Left ventricle myocardium inferior (tissue), 1 donor: ENCODE results near the gene MACF1. TPM values are rescaled to one million over a fixed set of nuclear protein-coding genes. Genes with fewer than 3 reads are reported as not detected.
A peak's percentile ranks its signal among the peaks of the same experiment; 100 is the strongest.

ENCODE experiments used
- DNase-seq: peaks from one replicate; pipeline ENCODE4 v3.0.0-alpha.2; 2020
- H3K27ac ChIP-seq: fragments of 200-600 bp; replicated peaks from 2 replicates; pipeline ENCODE4 v1.8.0; 2021
- H3K27me3 ChIP-seq: fragments of 200-600 bp; 2 replicates; pipeline ENCODE4 v1.8.0; 2021; ENCODE audit warnings: low read depth
- H3K36me3 ChIP-seq: fragments of 200-600 bp; 2 replicates; pipeline ENCODE4 v1.8.0; 2021
- H3K4me1 ChIP-seq: fragments of 200-600 bp; 2 replicates; pipeline ENCODE4 v1.8.0; 2021
- H3K4me3 ChIP-seq: fragments of 200-600 bp; 2 replicates; pipeline ENCODE4 v1.8.0; 2021; ENCODE audit warnings: mild to moderate bottlenecking, moderate library complexity
- H3K9me3 ChIP-seq: fragments of 200-600 bp; replicated peaks from 2 replicates; pipeline ENCODE4 v1.8.0; 2021
- CTCF ChIP-seq: fragments of 200-600 bp; IDR thresholded peaks from 2 replicates; pipeline ENCODE4 v1.8.0; 2021; ENCODE audit warnings: antibody characterized with exemption, mild to moderate bottlenecking, borderline replicate concordance
- intact Hi-C: fragments of 100-400 bp; cut with micrococcal nuclease; formaldehyde crosslinking; loops from one replicate; pipeline ENCODE4 v1.11.0; 2022
- total RNA-seq: library from RNA; stranded (reverse); fragmentation: NEBNext Ultra II Directional; extraction: Animal tissue kit (Norgen Biotek cat#: 25700); gene quantifications from one replicate; pipeline ENCODE4 v1.2.1, GENCODE V29; 2021
- donor health status: DM: no; HTN: yes; CAD: no; lungs with severe emphysema.

MACF1 gene
- total RNA-seq, 1 donor from 2014 or later, result 181 TPM

- no peaks in the 10 kb centered on the region for H3K27me3 ChIP-seq
- no peak for DNase-seq
- peaks cover 63% of the 10 kb centered on the region for H3K4me1 ChIP-seq
- TF ChIP-seq CTCF, result no peak
- H3K36me3 ChIP-seq, result no peaks in the 10 kb centered on the region
- no peak overlapping the region for H3K4me3 ChIP-seq
- peak overlapping the region; percentile 16 for H3K27ac ChIP-seq
- intact Hi-C loops, result loop anchor here (5.0 kb wide), 1 partner anchor 63 kb away; no protein-coding TSS in a partner anchor
- H3K9me3 ChIP-seq, result no peaks in the 10 kb centered on the region
Measured at GRCh38 chr1:39194398-39195051, 10.0 kb upstream of the MACF1 start.

- H3K27ac ChIP-seq, result peak overlapping the region; percentile 10
- DNase-seq, result no peak
- H3K4me1 ChIP-seq, result peaks cover 62% of the 10 kb centered on the region
- no peaks in the 10 kb centered on the region for H3K27me3 ChIP-seq
- no peak overlapping the region for H3K4me3 ChIP-seq
- no peaks in the 10 kb centered on the region for H3K9me3 ChIP-seq
- H3K36me3 ChIP-seq, result no peaks in the 10 kb centered on the region
- TF ChIP-seq CTCF, result no peak
- intact Hi-C loops, result no loop called here
Measured at GRCh38 chr1:39195166-39196111, 9.1 kb upstream of the MACF1 start.

- no peaks in the 10 kb centered on the region for H3K27me3 ChIP-seq
- H3K27ac ChIP-seq, result peak overlapping the region; percentile 23
- no peak overlapping the region for H3K4me3 ChIP-seq
- intact Hi-C loops, result no loop called here
- peaks cover 55% of the 10 kb centered on the region for H3K4me1 ChIP-seq
- no peaks in the 10 kb centered on the region for H3K9me3 ChIP-seq
- no peak for TF ChIP-seq CTCF
- no peaks in the 10 kb centered on the region for H3K36me3 ChIP-seq
- no peak for DNase-seq
Measured at GRCh38 chr1:39196244-39197215, 8.0 kb upstream of the MACF1 start.

GRCh38 chr1:39199593-39199992 lies 4.9 kb upstream of the MACF1 start:
- Histone ChIP-seq H3K27ac (no peak overlapping the region), H3K27me3 (no peaks in the 10 kb centered on the region), H3K4me1 (peaks cover 49% of the 10 kb centered on the region), H3K9me3 (no peaks in the 10 kb centered on the region), H3K36me3 (no peaks in the 10 kb centered on the region), H3K4me3 (no peak overlapping the region)
- no peak for DNase-seq
- TF ChIP-seq CTCF, result no peak
- intact Hi-C loops, result no loop called here

GRCh38 chr1:39205102-39205780 lies 746 bp downstream of the MACF1 start:
- DNase-seq, result peak; percentile 37
- intact Hi-C loops, result no loop called here
- no peak for TF ChIP-seq CTCF
- peak overlapping the region; percentile 69 for H3K4me3 ChIP-seq
- no peaks in the 10 kb centered on the region for H3K27me3 ChIP-seq
- no peaks in the 10 kb centered on the region for H3K9me3 ChIP-seq
- H3K36me3 ChIP-seq, result no peaks in the 10 kb centered on the region
- H3K4me1 ChIP-seq, result peaks cover 59% of the 10 kb centered on the region
- peak overlapping the region; percentile 94 for H3K27ac ChIP-seq
